GM21723 (cell line): ENCODE measurements around the gene GPC6.

Experiments used
- ATAC-seq: cut with Tn5 transposase; IDR thresholded peaks from one replicate; pipeline ENCODE4 v1.9.1; 2021; ENCODE audit warnings: mild to moderate bottlenecking, moderate library complexity; ENCODE audit not compliant: unreplicated experiment

GPC6 gene

GRCh38 chr13:93670866-93671265 lies 444.3 kb downstream of the GPC6 start:
- no peak for ATAC-seq

- ATAC-seq, result no peak
These were observed 446.4 kb downstream of the GPC6 start for GRCh38 chr13:93672996-93673395.

- ATAC-seq, result no peak
These were observed 447.3 kb downstream of the GPC6 start for GRCh38 chr13:93673885-93674284.

GRCh38 chr13:93674337-93674755 lies 447.7 kb downstream of the GPC6 start:
- no peak for ATAC-seq

- ATAC-seq, result no peak
These were observed 453.7 kb downstream of the GPC6 start for GRCh38 chr13:93680329-93680728.

- ATAC-seq, result no peak
These were observed 459.3 kb downstream of the GPC6 start for GRCh38 chr13:93685900-93686299.

- ATAC-seq, result no peak
These were observed 459.8 kb downstream of the GPC6 start for GRCh38 chr13:93686399-93686798.

- no peak for ATAC-seq
These were observed 460.7 kb downstream of the GPC6 start for GRCh38 chr13:93687261-93687660.

- no peak for ATAC-seq
These were observed 462.7 kb downstream of the GPC6 start for GRCh38 chr13:93689333-93689732.

- ATAC-seq, result no peak
These were observed 463.5 kb downstream of the GPC6 start for GRCh38 chr13:93690139-93690538.

- no peak for ATAC-seq
These were observed 471.5 kb downstream of the GPC6 start for GRCh38 chr13:93698016-93698613.

GRCh38 chr13:93700115-93700514 lies 473.5 kb downstream of the GPC6 start:
- no peak for ATAC-seq

- ATAC-seq, result no peak
These were observed 481.9 kb downstream of the GPC6 start for GRCh38 chr13:93708308-93709075.

- no peak for ATAC-seq
These were observed 483.1 kb downstream of the GPC6 start for GRCh38 chr13:93709506-93710244.

- ATAC-seq, result no peak
These were observed 487.6 kb downstream of the GPC6 start for GRCh38 chr13:93714171-93714570.

GRCh38 chr13:93715866-93716265 lies 489.3 kb downstream of the GPC6 start:
- no peak for ATAC-seq

- ATAC-seq, result no peak
These were observed 490.0 kb downstream of the GPC6 start for GRCh38 chr13:93716623-93717022.

- no peak for ATAC-seq
These were observed 494.9 kb downstream of the GPC6 start for GRCh38 chr13:93721483-93721882.

- no peak for ATAC-seq
These were observed 496.7 kb downstream of the GPC6 start for GRCh38 chr13:93723316-93723715.

GRCh38 chr13:93724187-93724586 lies 497.6 kb downstream of the GPC6 start:
- no peak for ATAC-seq

- no peak for ATAC-seq
These were observed 499.8 kb downstream of the GPC6 start for GRCh38 chr13:93726173-93726957.
